K562 treated with DMSO at 1 percent for 24 hours (cell line): ENCODE data around the gene IER3IP1. TPM values are rescaled to one million over a fixed set of nuclear protein-coding genes. Genes with fewer than 3 reads are reported as not detected.

Source experiments
- total RNA-seq: library from RNA; unstranded; fragments of 300-600 nt; gene quantifications from 2 replicates; pipeline ENCODE4 v1.2.3, GENCODE V29; 2022; ENCODE audit warnings: low read depth; ENCODE audit not compliant: insufficient read depth

Gene IER3IP1
- 8.6 and 10.9 TPM in 2 replicates for total RNA-seq

GRCh38 chr18:47175898-47176575 lies at the start of gene IER3IP1:
Gene IER3IP1, minus strand, starts transcription at chr18:47176364. Its CDS starts 87 bp downstream, at chr18:47176277.

GRCh38 chr18:47150029-47150823 lies 25.9 kb downstream of the IER3IP1 start, which contains the start of gene HDHD2:
Gene HDHD2, minus strand, starts transcription at chr18:47150500. Its CDS starts 14,061 bp downstream, at chr18:47136439.

Other genes with a start within 250 kb of the IER3IP1 start
- not detected in 2 replicates for gene ELOA2, start 140.7 kb downstream of the IER3IP1 start, total RNA-seq
- 24.8 and 29.0 TPM in 2 replicates for gene HDHD2, start 25.9 kb downstream of the IER3IP1 start, total RNA-seq
- gene SKOR2, start 75.3 kb upstream of the IER3IP1 start, total RNA-seq: not detected in 2 replicates